H1 (cell line): Measurements from ENCODE around the gene ALAS1.

Experiments
- CEBPB ChIP-seq: IDR thresholded peaks from 2 replicates; pipeline ENCODE4 v1.6.1; 2012; ENCODE audit warnings: low read depth, low read length
- CREB1 ChIP-seq: IDR thresholded peaks from 2 replicates; pipeline ENCODE4 v1.6.1; 2012; ENCODE audit warnings: inconsistent platforms
- EP300 ChIP-seq, 2 experiments: IDR thresholded peaks; 1 replicate in 1 of 2; 2 replicates in 1 of 2; pipeline ENCODE4 v1.6.1; 2011 to 2012; ENCODE audit warnings: low read depth in 2 of 2, low read length in 2 of 2, mild to moderate bottlenecking in 2 of 2, borderline replicate concordance in 1 of 2, inconsistent platforms in 1 of 2, moderate library complexity in 1 of 2
- EZH2 ChIP-seq: fragments of 200-600 bp; sonication (generic); IDR thresholded peaks from 2 replicates; pipeline ENCODE4 v1.7.1; 2012; ENCODE audit warnings: low read depth, mild to moderate bottlenecking, moderate library complexity, low read length, inconsistent platforms; ENCODE audit not compliant: severe bottlenecking
- HDAC2 ChIP-seq, 2 experiments: fragments of 300-600 bp in 1 of 2; sonication (generic) in 1 of 2; IDR thresholded peaks; 2 replicates each; pipeline ENCODE4 v1.6.1; 2011 to 2012; ENCODE audit warnings: low read depth in 2 of 2, low read length in 2 of 2, mild to moderate bottlenecking in 2 of 2, moderate library complexity in 2 of 2, borderline replicate concordance in 1 of 2, inconsistent platforms in 1 of 2
- HDAC6 ChIP-seq: IDR thresholded peaks from one replicate; pipeline ENCODE4 v1.7.1; 2012; ENCODE audit warnings: low read depth, mild to moderate bottlenecking, inconsistent platforms, low read length, moderate library complexity
- JUND ChIP-seq: IDR thresholded peaks from 2 replicates; pipeline ENCODE4 v1.6.1; 2011; ENCODE audit warnings: mild to moderate bottlenecking, improper control_type of control experiment, low read length
- POLR2AphosphoS5 ChIP-seq: IDR thresholded peaks from 2 replicates; pipeline ENCODE4 v1.6.1; 2011; ENCODE audit warnings: low read depth, low read length
- SP1 ChIP-seq: IDR thresholded peaks from 2 replicates; pipeline ENCODE4 v1.6.1; 2011; ENCODE audit warnings: low read depth, low read length
- TBP ChIP-seq: IDR thresholded peaks from 2 replicates; pipeline ENCODE4 v1.6.1; 2011; ENCODE audit warnings: low read depth, low read length, improper control_type of control experiment
- TEAD4 ChIP-seq: IDR thresholded peaks from 2 replicates; pipeline ENCODE4 v1.6.1; 2012; ENCODE audit warnings: low read depth, low read length, inconsistent platforms, mixed read lengths
- USF2 ChIP-seq: IDR thresholded peaks from 2 replicates; pipeline ENCODE4 v1.6.1; 2011; ENCODE audit warnings: low read length, improper control_type of control experiment
- TF ChIP-seq, protein P1 (sequence below), 3 experiments: IDR thresholded peaks; 1 replicate in 2 of 3; 2 replicates in 1 of 3; pipeline versions ENCODE4 v1.5.1 to v1.6.1; 2011; ENCODE audit warnings: low read length in 3 of 3, mild to moderate bottlenecking in 3 of 3, inconsistent platforms in 2 of 3, low read depth in 1 of 3, moderate library complexity in 1 of 3; ENCODE audit not compliant: insufficient read depth in 1 of 3; ENCODE audit errors: control extremely low read depth in 1 of 3

DNA sequence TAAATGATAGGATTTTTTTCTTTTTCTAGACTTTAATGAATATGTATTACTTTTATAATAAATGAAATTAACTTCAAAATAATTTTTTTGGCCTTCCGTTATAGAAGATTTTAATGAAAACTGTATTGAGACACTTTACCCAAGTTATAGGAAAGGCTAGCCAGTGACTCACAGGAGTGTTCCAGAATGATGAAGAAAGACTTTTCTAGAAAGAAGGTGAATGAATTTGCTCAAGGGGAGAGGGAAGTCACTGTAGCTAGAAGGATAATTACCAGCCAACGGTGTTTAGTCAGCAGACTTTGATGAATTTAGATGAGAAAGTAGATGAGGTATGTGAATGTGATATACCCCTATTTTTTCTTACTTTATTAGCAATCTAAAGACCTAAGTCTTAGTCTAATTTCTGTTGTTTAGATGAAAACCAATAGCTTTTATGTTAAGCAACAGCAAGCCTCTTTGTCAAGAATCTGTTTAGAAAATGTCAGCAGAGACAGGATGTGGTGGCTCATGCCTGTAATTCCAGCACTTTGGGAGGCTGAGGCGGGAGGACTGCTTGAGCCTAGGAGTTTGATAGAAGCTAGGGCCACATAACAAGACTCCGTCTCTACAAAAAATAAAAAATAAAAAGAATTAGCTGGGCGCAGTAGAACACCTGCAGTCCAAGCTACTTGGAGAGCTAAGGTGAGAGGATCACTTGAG, 3.2 kb downstream of the ALAS1 start:
- TF ChIP-seq, protein P1, sequence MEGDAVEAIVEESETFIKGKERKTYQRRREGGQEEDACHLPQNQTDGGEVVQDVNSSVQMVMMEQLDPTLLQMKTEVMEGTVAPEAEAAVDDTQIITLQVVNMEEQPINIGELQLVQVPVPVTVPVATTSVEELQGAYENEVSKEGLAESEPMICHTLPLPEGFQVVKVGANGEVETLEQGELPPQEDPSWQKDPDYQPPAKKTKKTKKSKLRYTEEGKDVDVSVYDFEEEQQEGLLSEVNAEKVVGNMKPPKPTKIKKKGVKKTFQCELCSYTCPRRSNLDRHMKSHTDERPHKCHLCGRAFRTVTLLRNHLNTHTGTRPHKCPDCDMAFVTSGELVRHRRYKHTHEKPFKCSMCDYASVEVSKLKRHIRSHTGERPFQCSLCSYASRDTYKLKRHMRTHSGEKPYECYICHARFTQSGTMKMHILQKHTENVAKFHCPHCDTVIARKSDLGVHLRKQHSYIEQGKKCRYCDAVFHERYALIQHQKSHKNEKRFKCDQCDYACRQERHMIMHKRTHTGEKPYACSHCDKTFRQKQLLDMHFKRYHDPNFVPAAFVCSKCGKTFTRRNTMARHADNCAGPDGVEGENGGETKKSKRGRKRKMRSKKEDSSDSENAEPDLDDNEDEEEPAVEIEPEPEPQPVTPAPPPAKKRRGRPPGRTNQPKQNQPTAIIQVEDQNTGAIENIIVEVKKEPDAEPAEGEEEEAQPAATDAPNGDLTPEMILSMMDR (IDR thresholded peaks at IDR 0.05; ENCODE audit: control extremely low read depth in 1 of 3, insufficient read depth in 1 of 3, low read depth in 1 of 3, low read length in 3 of 3) = no peak
- no peak for TF ChIP-seq EP300 (IDR thresholded peaks at IDR 0.05; ENCODE audit: borderline replicate concordance in 1 of 2, low read depth in 2 of 2, low read length in 2 of 2)
- TF ChIP-seq POLR2AphosphoS5 = no peak
- no peak for TF ChIP-seq HDAC6
- no peak for TF ChIP-seq TEAD4
- TF ChIP-seq TBP = no peak
- no peak for TF ChIP-seq CEBPB
- TF ChIP-seq CREB1 = no peak
- TF ChIP-seq HDAC2 (IDR thresholded peaks at IDR 0.05; ENCODE audit: borderline replicate concordance in 1 of 2, low read depth in 2 of 2, low read length in 2 of 2) = no peak
- TF ChIP-seq SP1 = no peak
- TF ChIP-seq EZH2 = no peak
- TF ChIP-seq JUND = no peak
- TF ChIP-seq USF2 = no peak
